IMR-90 (cell line): ENCODE results near the gene OSBPL6. TPM values are rescaled to one million over a fixed set of nuclear protein-coding genes. Genes with fewer than 3 reads are reported as not detected.

ENCODE experiments used
- ATAC-seq: fragments of 200-7000 bp; cut with Tn5 transposase; 2 replicates; pipeline ENCODE4 v1.9.1; 2020; ENCODE audit warnings: low read depth, mild to moderate bottlenecking, moderate library complexity
- BruUV-seq: library from RNA; stranded (reverse); fragments of 400-500 nt; replicated peaks from 2 replicates; lab custom pipeline; 2021; lab: Mats Ljungman, UMichigan
- CTCF ChIA-PET: fragments of 300-600 bp; formaldehyde crosslinking; extraction: SDS; loops from one replicate; lab custom pipeline; 2021; ENCODE audit warnings: antibody characterized with exemption; lab: Yijun Ruan, JAX
- POLR2A ChIA-PET: fragments of 300-600 bp; sonication (Branson Sonifier 250); formaldehyde crosslinking; loops from one replicate; lab custom pipeline; 2022; ENCODE audit warnings: antibody characterized with exemption; ENCODE audit not compliant: unreplicated experiment; lab: Charles Lee
- DNase-seq: peaks from one replicate; pipeline ENCODE4 v3.0.0; 2013
- H2AFZ ChIP-seq: replicated peaks from 2 replicates; pipeline ENCODE3; 2013; ENCODE audit warnings: low read length, mild to moderate bottlenecking; ENCODE audit not compliant: poor library complexity
- H2AK5ac ChIP-seq: 2 replicates; pipeline ENCODE4 v1.6.1; 2013; ENCODE audit warnings: low read depth, low read length, inconsistent platforms
- H2AK9ac ChIP-seq: replicated peaks from 2 replicates; pipeline ENCODE3; 2013; ENCODE audit warnings: mild to moderate bottlenecking, low read depth, low read length, moderate library complexity; ENCODE audit not compliant: poor library complexity
- H2BK120ac ChIP-seq: 2 replicates; pipeline ENCODE4 v1.6.1; 2013; ENCODE audit warnings: low read depth, low read length, inconsistent platforms
- H2BK15ac ChIP-seq: 3 replicates; pipeline ENCODE4 v1.6.1; 2013; ENCODE audit warnings: low read depth, low read length, inconsistent platforms
- H2BK20ac ChIP-seq: 2 replicates; pipeline ENCODE4 v1.6.1; 2013; ENCODE audit warnings: low read depth, mild to moderate bottlenecking, inconsistent platforms, low read length, moderate library complexity
- H2BK5ac ChIP-seq: 2 replicates; pipeline ENCODE4 v1.6.1; 2013; ENCODE audit warnings: mild to moderate bottlenecking, low read depth, low read length, inconsistent platforms; ENCODE audit not compliant: poor library complexity, severe bottlenecking
- H3K14ac ChIP-seq: replicated peaks from 2 replicates; pipeline ENCODE4 v1.6.1; 2013; ENCODE audit warnings: low read depth, low read length, inconsistent platforms
- H3K18ac ChIP-seq: 2 replicates; pipeline ENCODE4 v1.6.1; 2013; ENCODE audit warnings: low read depth, low read length, control low read depth
- H3K23ac ChIP-seq: 2 replicates; pipeline ENCODE4 v1.6.1; 2013; ENCODE audit warnings: low read depth, low read length, inconsistent platforms
- H3K27ac ChIP-seq: 2 replicates; pipeline ENCODE4 v1.5.1; 2013; ENCODE audit warnings: mild to moderate bottlenecking, control low read depth, low read length; ENCODE audit not compliant: insufficient read depth
- H3K27me3 ChIP-seq: 2 replicates; pipeline ENCODE4 v1.6.1; 2013; ENCODE audit warnings: low read length; ENCODE audit not compliant: control insufficient read depth, insufficient read depth
- H3K36me3 ChIP-seq: 2 replicates; pipeline ENCODE4 v1.6.1; 2013; ENCODE audit warnings: low read length, mixed read lengths; ENCODE audit not compliant: control insufficient read depth, insufficient read depth
- H3K4ac ChIP-seq: 2 replicates; pipeline ENCODE4 v1.6.1; 2013; ENCODE audit warnings: low read depth, low read length, inconsistent platforms
- H3K4me1 ChIP-seq: 2 replicates; pipeline ENCODE4 v1.6.1; 2013; ENCODE audit warnings: low read length, mixed read lengths; ENCODE audit not compliant: control insufficient read depth, insufficient read depth
- H3K4me2 ChIP-seq: 2 replicates; pipeline ENCODE4 v1.6.1; 2013; ENCODE audit warnings: low read depth, mild to moderate bottlenecking, control low read depth, low read length, moderate library complexity
- H3K4me3 ChIP-seq: 2 replicates; pipeline ENCODE4 v1.5.1; 2013; ENCODE audit warnings: low read depth, mild to moderate bottlenecking, control low read depth, low read length, moderate library complexity; ENCODE audit not compliant: insufficient read depth
- H3K56ac ChIP-seq: 2 replicates; pipeline ENCODE4 v1.6.1; 2013; ENCODE audit warnings: low read length, inconsistent platforms; ENCODE audit not compliant: insufficient read depth; ENCODE audit errors: extremely low read depth
- H3K79me1 ChIP-seq, 2 experiments: 2 replicates each; pipeline ENCODE4 v1.6.1; 2013; ENCODE audit warnings: low read length in 2 of 2, inconsistent platforms in 1 of 2, low read depth in 1 of 2
- H3K9ac ChIP-seq: 2 replicates; pipeline ENCODE4 v1.6.1; 2013; ENCODE audit warnings: low read depth, low read length, control low read depth
- H3K9me1 ChIP-seq: 2 replicates; pipeline ENCODE4 v1.6.1; 2013; ENCODE audit warnings: low read length, inconsistent platforms; ENCODE audit not compliant: insufficient read depth
- H3K9me3 ChIP-seq: 2 replicates; pipeline ENCODE4 v1.6.1; 2013; ENCODE audit warnings: low read length; ENCODE audit not compliant: control insufficient read depth, insufficient read depth
- H4K20me1 ChIP-seq: 2 replicates; pipeline ENCODE4 v1.6.1; 2013; ENCODE audit warnings: low read length, inconsistent platforms; ENCODE audit not compliant: insufficient read depth
- H4K5ac ChIP-seq: 2 replicates; pipeline ENCODE4 v1.6.1; 2013; ENCODE audit warnings: mild to moderate bottlenecking, low read depth, low read length, control low read depth
- H4K8ac ChIP-seq, 2 experiments: 2 replicates each; pipeline ENCODE4 v1.6.1; 2013; ENCODE audit warnings: low read depth in 2 of 2, low read length in 2 of 2, control low read depth in 1 of 2, inconsistent platforms in 1 of 2
- H4K91ac ChIP-seq: 2 replicates; pipeline ENCODE4 v1.6.1; 2013; ENCODE audit warnings: low read depth, low read length, inconsistent platforms; ENCODE audit not compliant: insufficient read depth
- BHLHE40 ChIP-seq: fragments of 150-350 bp; IDR thresholded peaks from 2 replicates; pipeline ENCODE4 v1.6.1; 2016; ENCODE audit warnings: mild to moderate bottlenecking, low read depth, low read length
- CEBPB ChIP-seq: IDR thresholded peaks from 2 replicates; pipeline ENCODE4 v1.6.1; 2012; ENCODE audit warnings: low read depth, low read length, improper control_type of control experiment
- CHD1 ChIP-seq: IDR thresholded peaks from 2 replicates; pipeline ENCODE4 v1.6.1; 2012; ENCODE audit warnings: low read depth, low read length, improper control_type of control experiment
- MAFK ChIP-seq: IDR thresholded peaks from 2 replicates; pipeline ENCODE4 v1.6.1; 2012; ENCODE audit warnings: low read depth, low read length, improper control_type of control experiment
- POLR2A ChIP-seq: IDR thresholded peaks from 2 replicates; pipeline ENCODE4 v1.6.1; 2012; ENCODE audit warnings: mild to moderate bottlenecking, low read depth, low read length
- RAD21 ChIP-seq: IDR thresholded peaks from 2 replicates; pipeline ENCODE4 v1.6.1; 2012; ENCODE audit warnings: low read length, improper control_type of control experiment
- RCOR1 ChIP-seq: IDR thresholded peaks from 2 replicates; pipeline ENCODE4 v1.6.1; 2012; ENCODE audit warnings: mild to moderate bottlenecking, low read length, improper control_type of control experiment; ENCODE audit not compliant: insufficient replicate concordance
- WGBS, 2 experiments: methylation state at CpG; one replicate each; pipeline versions ENCODE4 v1.1.5 to v1.1.7; 2013; ENCODE audit warnings: missing lambda C conversion rate in 2 of 2; ENCODE audit not compliant: insufficient read length in 1 of 2; ENCODE audit errors: extremely low coverage in 2 of 2; 5-methylcytosine and 5-hydroxymethylcytosine counted together
- dilution Hi-C: fragments of 300-500 bp; cut with HindIII; formaldehyde crosslinking; loops from one replicate; pipeline ENCODE4 v1.14.3; 2018; ENCODE audit warnings: low sequenced_read_pairs; ENCODE audit not compliant: unreplicated experiment
- in situ Hi-C: fragments of 300-500 bp; cut with MboI; formaldehyde crosslinking; loops from 3 replicates; pipeline ENCODE4 v1.14.3; 2019; ENCODE audit warnings: low sequenced_read_pairs, inconsistent platforms, mixed read lengths
- intact Hi-C: fragments of 100-400 bp; cut with micrococcal nuclease; formaldehyde crosslinking; loops from 2 replicates; pipeline ENCODE4 v1.10.0; 2022
- polyA plus RNA-seq, 3 experiments: library from polyadenylated mRNA; depleted of rRNA; stranded (reverse); fragments of >200 nt; gene quantifications; 2 replicates each; pipeline ENCODE4 v1.2.3, GENCODE V29; 2012; ENCODE audit warnings: low replicate concordance in 1 of 3
- total RNA-seq: library from RNA; depleted of rRNA; stranded (reverse); fragments of >200 nt; gene quantifications from 2 replicates; pipeline ENCODE4 v1.2.3, GENCODE V29; 2012

Gene OSBPL6
- total and polyA plus RNA-seq, 2 of the 4 experiments (the other 2 are of a cell fraction), result 3.2 to 3.7 TPM

DNA sequence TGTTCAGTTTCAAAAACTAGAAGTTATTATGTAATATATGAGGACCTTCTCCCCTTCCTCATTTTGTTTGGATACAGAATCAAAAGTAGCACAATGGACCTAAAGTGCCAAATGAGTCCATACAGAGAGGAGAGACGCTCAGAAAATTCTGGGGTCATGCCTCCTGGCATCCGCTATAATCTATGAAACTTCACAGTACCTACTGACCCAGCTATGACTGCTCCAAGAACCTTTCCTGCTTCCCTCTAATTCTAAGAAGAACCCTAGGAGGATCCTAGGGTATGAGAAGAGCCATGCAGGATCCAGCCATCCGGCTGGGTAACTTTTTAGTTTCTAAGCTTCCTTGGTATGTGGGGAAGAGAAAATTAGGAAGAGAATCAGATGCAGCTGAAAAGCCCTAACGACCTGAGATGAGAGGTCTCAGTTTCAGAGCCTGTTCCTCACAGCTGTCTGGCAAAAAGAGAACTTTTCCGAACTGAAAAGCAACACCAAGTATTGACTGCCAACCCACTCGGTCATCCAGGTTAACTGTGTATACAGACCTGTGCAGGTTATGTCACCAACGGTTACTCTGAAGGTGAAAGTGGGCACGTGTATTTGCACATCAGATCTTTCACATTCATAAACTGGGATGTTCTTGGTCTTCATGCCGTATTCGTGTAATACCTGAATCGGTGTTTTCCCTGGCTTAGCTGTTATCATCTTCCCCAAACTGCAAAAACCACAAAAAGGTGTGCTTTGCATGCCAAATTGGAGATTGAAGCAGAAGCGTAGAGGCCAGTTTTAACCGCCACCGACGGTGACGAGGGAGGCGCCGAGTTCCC lies 255.6 kb downstream of the OSBPL6 start:
- peak overlapping the region in 1 of 2 experiments; percentile 20; a peak in 1 of 4 replicates for H4K8ac ChIP-seq
- H2BK120ac ChIP-seq, result no peak overlapping the region
- peak overlapping the region; percentile 6; the same call in 1 of the 2 replicates for H2AK5ac ChIP-seq
- no peak overlapping the region for H2BK5ac ChIP-seq
- peak overlapping the region; percentile 84 for H3K14ac ChIP-seq
- no peak overlapping the region for H2BK20ac ChIP-seq
- H2BK15ac ChIP-seq, result no peak overlapping the region
- ChIA-PET CTCF (no interaction called here), POLR2A (no interaction called here)
- H3K56ac ChIP-seq, result peak overlapping the region; percentile 49; the same call in 1 of the 2 replicates
- in situ Hi-C loops (no loop called here), dilution Hi-C loops (no loop called here), intact Hi-C loops (loop anchor here (1.0 kb wide), 1 partner anchor 14 kb away; no protein-coding TSS in a partner anchor)
- ATAC-seq, result no peak
- H2AFZ ChIP-seq, result peak overlapping the region; percentile 98
- 0 out of 2 replicates have a peak, but pooled peaks cover 2% of the 10 kb centered on the region for H3K9me1 ChIP-seq
- peak overlapping the region; percentile 98 for H3K4me2 ChIP-seq
- H3K27ac ChIP-seq, result peak overlapping the region; percentile 59
- no peak overlapping the region for H4K5ac ChIP-seq
- H3K18ac ChIP-seq, result no peak overlapping the region
- BruUV-seq, result no TSS peak
- H3K4ac ChIP-seq, result peak overlapping the region; percentile 37; the same call in 1 of the 2 replicates
- H4K91ac ChIP-seq, result no peak overlapping the region
- H2AK9ac ChIP-seq, result peak overlapping the region; percentile 66
- peak; percentile 11 for DNase-seq
- WGBS, 2 experiments, result 60% methylated on average over 1 of the region's 18 CpGs; no CpG with 5 or more reads in 1 of the 2 experiments
- H3K9me3 ChIP-seq, result no peaks in the 10 kb centered on the region
- peaks cover 9% of the 10 kb centered on the region; the same call in 1 of the 2 replicates for H4K20me1 ChIP-seq
- H3K23ac ChIP-seq, result peak overlapping the region; percentile 96
- H3K4me3 ChIP-seq, result peak overlapping the region; percentile 86
- TF ChIP-seq MAFK (no peak), RAD21 (no peak), CEBPB (no peak), POLR2A (no peak), BHLHE40 (no peak), RCOR1 (no peak), CHD1 (no peak)
- H3K4me1 ChIP-seq, result peaks cover 6% of the 10 kb centered on the region
- H3K27me3 ChIP-seq, result no peaks in the 10 kb centered on the region
- H3K79me1 ChIP-seq, result peaks cover 21 to 34% of the 10 kb centered on the region in 2 experiments
- peak overlapping the region; percentile 91 for H3K9ac ChIP-seq
- peaks cover 16% of the 10 kb centered on the region for H3K36me3 ChIP-seq
